Left ventricle myocardium inferior (tissue), 1 donor: ENCODE results near the gene PLEKHH2. TPM values are rescaled to one million over a fixed set of nuclear protein-coding genes. Genes with fewer than 3 reads are reported as not detected.

Experiments
- DNase-seq: peaks from one replicate; pipeline ENCODE4 v3.0.0-alpha.2; 2020
- H3K27ac ChIP-seq: fragments of 200-600 bp; replicated peaks from 2 replicates; pipeline ENCODE4 v1.8.0; 2021
- H3K27me3 ChIP-seq: fragments of 200-600 bp; 2 replicates; pipeline ENCODE4 v1.8.0; 2021; ENCODE audit warnings: low read depth
- H3K36me3 ChIP-seq: fragments of 200-600 bp; 2 replicates; pipeline ENCODE4 v1.8.0; 2021
- H3K4me1 ChIP-seq: fragments of 200-600 bp; 2 replicates; pipeline ENCODE4 v1.8.0; 2021
- H3K4me3 ChIP-seq: fragments of 200-600 bp; 2 replicates; pipeline ENCODE4 v1.8.0; 2021; ENCODE audit warnings: mild to moderate bottlenecking, moderate library complexity
- H3K9me3 ChIP-seq: fragments of 200-600 bp; replicated peaks from 2 replicates; pipeline ENCODE4 v1.8.0; 2021
- intact Hi-C: fragments of 100-400 bp; cut with micrococcal nuclease; formaldehyde crosslinking; loops from one replicate; pipeline ENCODE4 v1.11.0; 2022
- total RNA-seq: library from RNA; stranded (reverse); fragmentation: NEBNext Ultra II Directional; extraction: Animal tissue kit (Norgen Biotek cat#: 25700); gene quantifications from one replicate; pipeline ENCODE4 v1.2.1, GENCODE V29; 2021
- TF ChIP-seq, protein P1 (sequence below): fragments of 200-600 bp; IDR thresholded peaks from 2 replicates; pipeline ENCODE4 v1.8.0; 2021; ENCODE audit warnings: antibody characterized with exemption, mild to moderate bottlenecking, borderline replicate concordance
- donor health status: DM: no; HTN: yes; CAD: no; lungs with severe emphysema.

Gene PLEKHH2
- total RNA-seq, 1 donor from 2014 or later, result 1.3 TPM

DNA sequence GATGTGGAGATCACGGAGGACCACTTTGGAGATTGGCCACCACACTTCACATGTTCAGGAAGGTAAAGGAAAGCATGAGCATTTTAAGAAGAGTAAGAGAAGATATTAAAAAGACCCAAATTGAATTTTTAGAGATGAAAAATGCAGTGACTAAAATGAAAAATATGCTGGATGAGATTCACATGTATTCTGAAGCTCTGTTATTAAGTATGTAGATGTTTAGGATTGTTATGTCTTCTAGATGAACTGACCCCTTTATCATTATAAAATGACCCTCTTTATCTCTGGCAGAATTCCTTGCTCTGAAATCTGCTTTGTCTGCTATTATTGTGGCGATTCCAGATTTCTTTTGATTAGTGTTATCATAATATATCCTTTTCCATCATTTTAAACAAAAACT, 100.8 kb downstream of the PLEKHH2 start:
- intact Hi-C loops, result no loop called here
- Histone ChIP-seq H3K4me3 (no peak overlapping the region), H3K27me3 (no peaks in the 10 kb centered on the region), H3K27ac (no peak overlapping the region), H3K9me3 (no peaks in the 10 kb centered on the region), H3K4me1 (no peaks in the 10 kb centered on the region), H3K36me3 (peaks cover under 1% of the 10 kb centered on the region)
- TF ChIP-seq, protein P1, sequence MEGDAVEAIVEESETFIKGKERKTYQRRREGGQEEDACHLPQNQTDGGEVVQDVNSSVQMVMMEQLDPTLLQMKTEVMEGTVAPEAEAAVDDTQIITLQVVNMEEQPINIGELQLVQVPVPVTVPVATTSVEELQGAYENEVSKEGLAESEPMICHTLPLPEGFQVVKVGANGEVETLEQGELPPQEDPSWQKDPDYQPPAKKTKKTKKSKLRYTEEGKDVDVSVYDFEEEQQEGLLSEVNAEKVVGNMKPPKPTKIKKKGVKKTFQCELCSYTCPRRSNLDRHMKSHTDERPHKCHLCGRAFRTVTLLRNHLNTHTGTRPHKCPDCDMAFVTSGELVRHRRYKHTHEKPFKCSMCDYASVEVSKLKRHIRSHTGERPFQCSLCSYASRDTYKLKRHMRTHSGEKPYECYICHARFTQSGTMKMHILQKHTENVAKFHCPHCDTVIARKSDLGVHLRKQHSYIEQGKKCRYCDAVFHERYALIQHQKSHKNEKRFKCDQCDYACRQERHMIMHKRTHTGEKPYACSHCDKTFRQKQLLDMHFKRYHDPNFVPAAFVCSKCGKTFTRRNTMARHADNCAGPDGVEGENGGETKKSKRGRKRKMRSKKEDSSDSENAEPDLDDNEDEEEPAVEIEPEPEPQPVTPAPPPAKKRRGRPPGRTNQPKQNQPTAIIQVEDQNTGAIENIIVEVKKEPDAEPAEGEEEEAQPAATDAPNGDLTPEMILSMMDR, result no peak
- DNase-seq, result no peak

DNA sequence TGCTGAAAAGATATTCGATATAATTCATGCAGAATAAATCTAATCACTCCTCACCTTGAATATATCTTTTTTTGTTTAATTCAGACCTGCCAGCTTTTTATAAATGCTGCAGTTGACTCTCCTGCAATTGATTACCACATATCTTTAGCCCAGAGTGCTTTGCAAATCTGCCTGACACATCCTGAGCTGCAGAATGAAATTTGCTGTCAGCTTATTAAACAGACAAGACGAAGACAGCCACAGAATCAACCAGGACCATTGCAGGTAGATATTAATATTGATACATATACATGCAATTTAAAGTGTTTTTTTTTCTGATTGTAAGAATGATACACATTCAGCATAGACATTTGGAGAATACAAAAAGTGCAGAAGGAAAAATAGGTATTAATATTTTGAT, 101.2 kb downstream of the PLEKHH2 start:
- Histone ChIP-seq H3K27ac (no peak overlapping the region), H3K4me1 (no peaks in the 10 kb centered on the region), H3K4me3 (no peak overlapping the region), H3K27me3 (no peaks in the 10 kb centered on the region), H3K9me3 (no peaks in the 10 kb centered on the region), H3K36me3 (no peaks in the 10 kb centered on the region)
- intact Hi-C loops, result no loop called here
- TF ChIP-seq, protein P1, result no peak
- DNase-seq, result no peak

DNA sequence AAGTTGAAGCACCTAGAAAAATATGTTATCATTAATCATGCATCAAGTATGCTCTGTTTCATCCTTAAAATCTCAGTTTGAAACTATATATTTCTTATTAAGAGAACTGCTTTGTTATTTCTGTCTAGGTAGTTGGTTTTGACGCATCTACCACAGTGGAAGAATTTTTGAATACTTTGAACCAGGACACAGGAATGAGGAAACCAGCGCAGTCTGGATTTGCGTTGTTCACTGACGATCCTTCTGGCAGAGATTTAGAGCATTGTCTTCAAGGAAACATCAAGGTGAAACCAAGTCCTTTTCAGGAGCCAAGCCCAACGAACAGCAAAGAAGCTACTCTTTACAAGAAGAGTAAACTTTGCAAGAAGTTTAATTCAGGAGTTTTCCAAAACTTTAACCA, 106.6 kb downstream of the PLEKHH2 start:
- intact Hi-C loops, result no loop called here
- DNase-seq, result no peak
- Histone ChIP-seq H3K9me3 (no peaks in the 10 kb centered on the region), H3K36me3 (no peaks in the 10 kb centered on the region), H3K4me1 (no peaks in the 10 kb centered on the region), H3K27ac (no peak overlapping the region), H3K4me3 (no peak overlapping the region), H3K27me3 (no peaks in the 10 kb centered on the region)
- TF ChIP-seq, protein P1, result no peak

DNA sequence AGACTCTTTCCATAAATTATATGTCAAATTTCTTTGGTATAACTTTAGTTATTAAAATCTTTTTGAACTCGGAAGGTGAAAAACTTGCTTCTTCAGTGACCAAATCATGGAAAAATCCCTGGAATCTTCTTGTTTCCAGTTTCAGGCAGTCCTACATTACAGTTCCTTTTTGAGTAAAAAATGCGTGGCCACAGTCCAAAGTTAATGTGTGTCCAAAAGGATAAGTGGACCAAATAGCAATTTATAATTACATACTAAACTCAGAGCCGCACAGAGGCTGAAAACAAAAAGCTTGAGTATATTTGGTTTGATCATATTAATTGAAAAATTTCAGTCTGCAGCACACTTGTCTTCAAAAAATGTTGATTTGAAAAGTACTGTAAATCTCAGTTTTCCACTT, 108.4 kb downstream of the PLEKHH2 start:
- Histone ChIP-seq H3K36me3 (no peaks in the 10 kb centered on the region), H3K9me3 (no peaks in the 10 kb centered on the region), H3K27me3 (no peaks in the 10 kb centered on the region), H3K4me3 (no peak overlapping the region), H3K27ac (no peak overlapping the region), H3K4me1 (no peaks in the 10 kb centered on the region)
- intact Hi-C loops, result no loop called here
- TF ChIP-seq, protein P1, result no peak
- no peak for DNase-seq

DNA sequence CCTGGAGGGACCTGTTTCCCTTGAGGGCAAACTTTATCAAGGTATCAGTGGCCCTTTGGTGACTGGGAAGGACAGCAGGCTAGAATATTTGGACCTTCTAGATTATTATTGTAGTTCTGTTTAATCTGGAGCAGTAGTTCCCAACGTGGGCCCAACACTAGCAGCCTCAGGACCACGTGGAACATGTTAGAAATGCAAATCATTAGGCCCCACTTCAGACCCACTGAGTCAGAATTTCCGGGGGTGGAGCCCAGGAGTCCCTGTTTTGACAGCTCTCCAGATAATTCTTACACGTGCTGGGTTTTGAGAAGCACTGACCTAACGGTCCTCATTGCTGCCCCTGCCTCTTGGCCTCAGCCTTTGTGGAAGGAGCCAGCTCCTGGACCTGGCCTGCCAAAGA, 111.3 kb downstream of the PLEKHH2 start:
- H3K4me3 ChIP-seq, result no peak overlapping the region
- H3K4me1 ChIP-seq, result no peaks in the 10 kb centered on the region
- no peak overlapping the region for H3K27ac ChIP-seq
- intact Hi-C loops, result no loop called here
- no peaks in the 10 kb centered on the region for H3K9me3 ChIP-seq
- no peaks in the 10 kb centered on the region for H3K27me3 ChIP-seq
- DNase-seq, result no peak
- TF ChIP-seq, protein P1, result no peak
- no peaks in the 10 kb centered on the region for H3K36me3 ChIP-seq

DNA sequence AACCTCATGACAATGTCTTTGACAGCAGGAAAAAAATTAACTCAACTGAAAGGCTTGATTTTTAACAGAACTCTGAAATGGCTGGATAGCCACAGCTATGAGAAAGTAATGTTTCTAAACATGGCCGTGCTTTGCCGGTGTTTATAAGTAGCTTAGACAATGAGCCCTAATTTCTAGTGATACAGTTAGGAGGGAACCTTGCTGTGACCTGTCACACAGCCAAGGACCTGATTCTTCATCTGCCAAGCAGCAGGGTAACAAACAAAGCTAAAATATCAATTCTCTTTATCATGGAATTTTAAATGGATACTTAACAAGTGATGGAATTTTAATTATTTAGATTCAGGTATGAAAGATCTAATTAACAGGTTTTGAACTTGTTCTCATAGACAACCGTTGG, 112.5 kb downstream of the PLEKHH2 start:
- Histone ChIP-seq H3K4me1 (no peaks in the 10 kb centered on the region), H3K9me3 (no peaks in the 10 kb centered on the region), H3K27me3 (no peaks in the 10 kb centered on the region), H3K4me3 (no peak overlapping the region), H3K36me3 (no peaks in the 10 kb centered on the region), H3K27ac (no peak overlapping the region)
- intact Hi-C loops, result no loop called here
- no peak for DNase-seq
- TF ChIP-seq, protein P1, result no peak
